Kidney epithelial cell (primary cell): ENCODE measurements around the gene INS. TPM values are rescaled to one million over a fixed set of nuclear protein-coding genes. Genes with fewer than 3 reads are reported as not detected.

ENCODE experiments used
- DNase-seq: peaks from one replicate; pipeline ENCODE4 v3.0.0-alpha.2; 2010; ENCODE audit warnings: low read depth
- H3K27me3 ChIP-seq: 2 replicates; pipeline ENCODE4 v1.6.0; 2011; ENCODE audit warnings: low read length; ENCODE audit not compliant: control insufficient read depth, insufficient read depth
- H3K36me3 ChIP-seq: 2 replicates; pipeline ENCODE4 v1.5.1; 2011; ENCODE audit warnings: low read length; ENCODE audit not compliant: control insufficient read depth, insufficient read depth
- H3K4me3 ChIP-seq: 2 replicates; pipeline ENCODE4 v1.5.1; 2011; ENCODE audit warnings: low read depth, mild to moderate bottlenecking, control low read depth, low read length
- total RNA-seq: library from RNA; depleted of rRNA; stranded (reverse); fragments of >200 nt; gene quantifications from 2 replicates; pipeline ENCODE4 v1.2.3, GENCODE V29; 2015
- TF ChIP-seq, protein P1 (sequence below): IDR thresholded peaks from 2 replicates; pipeline ENCODE4 v1.5.1; 2011; ENCODE audit warnings: mild to moderate bottlenecking, moderate library complexity, low read length, control low read depth, inconsistent platforms; ENCODE audit not compliant: insufficient read depth, poor library complexity, severe bottlenecking

The INS gene
- total RNA-seq, 1 donor from 2014 or later: not detected

DNA sequence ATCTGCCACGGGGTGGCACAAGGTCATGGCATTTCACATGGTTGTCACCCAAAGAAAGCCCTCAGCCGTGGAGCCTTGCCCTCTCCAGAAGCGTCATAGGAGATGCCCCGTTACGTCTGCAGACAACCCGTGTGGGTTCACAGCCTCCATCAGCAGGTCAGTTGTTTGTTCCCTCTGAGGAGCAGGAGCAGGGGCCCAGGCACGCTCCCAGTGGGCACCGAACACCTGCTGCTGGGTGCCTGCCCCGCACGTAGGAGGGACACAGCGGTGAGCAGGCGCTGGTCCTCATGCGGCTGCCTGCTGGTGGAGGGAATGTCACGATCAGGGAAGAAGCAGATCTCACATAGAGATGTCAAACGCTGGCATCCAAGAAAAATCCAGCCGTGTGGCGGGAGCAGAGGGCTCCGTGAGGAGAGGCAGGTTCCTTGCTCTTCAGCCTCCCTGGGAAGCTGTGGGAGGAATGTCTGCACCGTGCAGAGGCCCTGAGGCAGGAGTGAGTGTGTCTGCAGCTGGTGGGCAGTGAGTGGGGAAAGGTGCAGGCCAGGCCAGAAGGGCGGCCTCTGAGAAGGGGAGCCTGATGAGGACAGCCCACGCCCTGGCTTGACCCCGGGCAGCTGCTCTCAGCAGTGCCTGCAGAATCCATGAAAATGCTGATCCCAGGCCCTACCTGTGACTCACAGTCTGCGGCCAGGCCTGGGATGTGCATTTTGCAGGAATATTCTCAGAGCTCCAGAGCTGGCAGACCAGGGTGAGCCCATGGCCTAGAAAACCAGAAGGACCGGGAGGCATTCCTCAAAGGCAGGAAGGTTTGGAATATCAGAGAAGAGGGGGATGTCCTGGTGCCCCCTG, 47.0 kb upstream of the INS start:
- H3K36me3 ChIP-seq: no peaks in the 10 kb centered on the region
- no peaks in the 10 kb centered on the region for H3K27me3 ChIP-seq
- DNase-seq: no peak
- TF ChIP-seq, protein P1, sequence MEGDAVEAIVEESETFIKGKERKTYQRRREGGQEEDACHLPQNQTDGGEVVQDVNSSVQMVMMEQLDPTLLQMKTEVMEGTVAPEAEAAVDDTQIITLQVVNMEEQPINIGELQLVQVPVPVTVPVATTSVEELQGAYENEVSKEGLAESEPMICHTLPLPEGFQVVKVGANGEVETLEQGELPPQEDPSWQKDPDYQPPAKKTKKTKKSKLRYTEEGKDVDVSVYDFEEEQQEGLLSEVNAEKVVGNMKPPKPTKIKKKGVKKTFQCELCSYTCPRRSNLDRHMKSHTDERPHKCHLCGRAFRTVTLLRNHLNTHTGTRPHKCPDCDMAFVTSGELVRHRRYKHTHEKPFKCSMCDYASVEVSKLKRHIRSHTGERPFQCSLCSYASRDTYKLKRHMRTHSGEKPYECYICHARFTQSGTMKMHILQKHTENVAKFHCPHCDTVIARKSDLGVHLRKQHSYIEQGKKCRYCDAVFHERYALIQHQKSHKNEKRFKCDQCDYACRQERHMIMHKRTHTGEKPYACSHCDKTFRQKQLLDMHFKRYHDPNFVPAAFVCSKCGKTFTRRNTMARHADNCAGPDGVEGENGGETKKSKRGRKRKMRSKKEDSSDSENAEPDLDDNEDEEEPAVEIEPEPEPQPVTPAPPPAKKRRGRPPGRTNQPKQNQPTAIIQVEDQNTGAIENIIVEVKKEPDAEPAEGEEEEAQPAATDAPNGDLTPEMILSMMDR: no peak
- no peak overlapping the region for H3K4me3 ChIP-seq

DNA sequence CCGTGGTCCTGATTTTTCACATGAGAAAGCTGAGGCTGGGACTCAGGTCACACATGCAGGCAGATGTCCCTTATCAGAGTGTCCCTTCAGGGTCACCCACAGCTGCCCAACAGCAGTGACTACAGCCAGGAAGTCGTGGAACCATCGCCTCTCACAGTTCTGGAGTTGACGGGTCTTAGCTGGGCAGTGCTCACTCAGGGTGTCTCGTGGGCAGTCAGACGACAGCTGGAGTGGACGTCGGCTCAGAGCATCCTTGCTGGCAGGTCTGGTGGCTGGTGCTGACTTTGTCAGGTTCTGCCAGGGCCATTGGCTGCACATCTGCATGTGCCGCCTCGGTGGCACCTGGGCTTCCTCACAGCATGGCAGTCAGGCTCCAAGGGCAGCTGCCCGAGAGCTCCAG, 46.2 kb upstream of the INS start:
- TF ChIP-seq, protein P1: no peak
- no peak overlapping the region for H3K4me3 ChIP-seq
- H3K36me3 ChIP-seq: no peaks in the 10 kb centered on the region
- no peak for DNase-seq
- H3K27me3 ChIP-seq: no peaks in the 10 kb centered on the region

DNA sequence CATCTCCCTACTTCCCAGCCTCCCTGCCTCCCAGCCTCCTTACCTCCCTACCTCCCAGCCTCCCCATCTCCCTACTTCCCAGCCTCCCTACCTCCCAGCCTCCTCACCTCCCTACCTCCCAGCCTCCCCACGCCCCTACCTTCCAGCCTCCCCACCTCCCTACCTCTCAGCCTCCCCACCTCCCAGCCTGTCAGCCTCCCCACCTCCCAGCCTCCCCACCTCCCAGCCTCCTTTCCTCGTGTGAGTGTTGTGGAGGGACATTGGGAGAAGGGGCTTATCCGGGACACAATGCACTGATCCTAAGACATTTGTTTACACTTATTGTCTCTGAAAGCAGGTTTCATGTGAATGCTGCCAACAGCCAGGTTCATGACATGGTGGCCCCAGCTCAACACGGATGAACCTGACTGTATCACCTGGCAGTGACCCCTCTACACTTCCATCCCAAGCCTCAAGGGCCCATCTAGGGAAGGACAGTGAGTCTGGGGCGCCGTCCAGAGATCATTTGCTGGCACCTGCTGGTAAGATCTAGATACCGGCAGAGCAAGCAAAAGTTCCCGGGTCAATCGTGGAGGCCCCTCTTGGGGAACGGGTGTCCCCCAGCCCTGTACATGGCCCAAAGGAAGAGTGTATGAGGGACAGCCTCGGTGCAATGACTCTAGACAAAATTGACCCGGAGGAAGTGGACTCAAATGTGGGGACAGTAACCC, 45.1 kb upstream of the INS start:
- DNase-seq: no peak
- Histone ChIP-seq H3K27me3 (no peaks in the 10 kb centered on the region), H3K36me3 (no peaks in the 10 kb centered on the region), H3K4me3 (no peak overlapping the region)
- TF ChIP-seq, protein P1: no peak

GRCh38 chr11:2205214-2205720, 44.3 kb upstream of the INS start:
- no peak overlapping the region for H3K4me3 ChIP-seq
- no peaks in the 10 kb centered on the region for H3K27me3 ChIP-seq
- TF ChIP-seq, protein P1: no peak
- DNase-seq: no peak
- no peaks in the 10 kb centered on the region for H3K36me3 ChIP-seq

GRCh38 chr11:2204361-2205213, 43.6 kb upstream of the INS start:
- no peak for DNase-seq

More at GRCh38 chr11:2204361-2205213, 43.6 kb upstream of the INS start:
- TF ChIP-seq, protein P1: no peak
- Histone ChIP-seq H3K27me3 (no peaks in the 10 kb centered on the region), H3K4me3 (no peak overlapping the region), H3K36me3 (no peaks in the 10 kb centered on the region)
